ENCODE data around the gene PARP6. TPM values are rescaled to one million over a fixed set of nuclear protein-coding genes. Genes with fewer than 3 reads are reported as not detected.

PARP6 gene, protein sequence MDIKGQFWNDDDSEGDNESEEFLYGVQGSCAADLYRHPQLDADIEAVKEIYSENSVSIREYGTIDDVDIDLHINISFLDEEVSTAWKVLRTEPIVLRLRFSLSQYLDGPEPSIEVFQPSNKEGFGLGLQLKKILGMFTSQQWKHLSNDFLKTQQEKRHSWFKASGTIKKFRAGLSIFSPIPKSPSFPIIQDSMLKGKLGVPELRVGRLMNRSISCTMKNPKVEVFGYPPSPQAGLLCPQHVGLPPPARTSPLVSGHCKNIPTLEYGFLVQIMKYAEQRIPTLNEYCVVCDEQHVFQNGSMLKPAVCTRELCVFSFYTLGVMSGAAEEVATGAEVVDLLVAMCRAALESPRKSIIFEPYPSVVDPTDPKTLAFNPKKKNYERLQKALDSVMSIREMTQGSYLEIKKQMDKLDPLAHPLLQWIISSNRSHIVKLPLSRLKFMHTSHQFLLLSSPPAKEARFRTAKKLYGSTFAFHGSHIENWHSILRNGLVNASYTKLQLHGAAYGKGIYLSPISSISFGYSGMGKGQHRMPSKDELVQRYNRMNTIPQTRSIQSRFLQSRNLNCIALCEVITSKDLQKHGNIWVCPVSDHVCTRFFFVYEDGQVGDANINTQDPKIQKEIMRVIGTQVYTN
- 100 to 1,000 TPM; 109 to 112 TPM for total RNA-seq
- total RNA-seq, result 67.0 to 82.2 reads per million in 2 donors

DNA sequence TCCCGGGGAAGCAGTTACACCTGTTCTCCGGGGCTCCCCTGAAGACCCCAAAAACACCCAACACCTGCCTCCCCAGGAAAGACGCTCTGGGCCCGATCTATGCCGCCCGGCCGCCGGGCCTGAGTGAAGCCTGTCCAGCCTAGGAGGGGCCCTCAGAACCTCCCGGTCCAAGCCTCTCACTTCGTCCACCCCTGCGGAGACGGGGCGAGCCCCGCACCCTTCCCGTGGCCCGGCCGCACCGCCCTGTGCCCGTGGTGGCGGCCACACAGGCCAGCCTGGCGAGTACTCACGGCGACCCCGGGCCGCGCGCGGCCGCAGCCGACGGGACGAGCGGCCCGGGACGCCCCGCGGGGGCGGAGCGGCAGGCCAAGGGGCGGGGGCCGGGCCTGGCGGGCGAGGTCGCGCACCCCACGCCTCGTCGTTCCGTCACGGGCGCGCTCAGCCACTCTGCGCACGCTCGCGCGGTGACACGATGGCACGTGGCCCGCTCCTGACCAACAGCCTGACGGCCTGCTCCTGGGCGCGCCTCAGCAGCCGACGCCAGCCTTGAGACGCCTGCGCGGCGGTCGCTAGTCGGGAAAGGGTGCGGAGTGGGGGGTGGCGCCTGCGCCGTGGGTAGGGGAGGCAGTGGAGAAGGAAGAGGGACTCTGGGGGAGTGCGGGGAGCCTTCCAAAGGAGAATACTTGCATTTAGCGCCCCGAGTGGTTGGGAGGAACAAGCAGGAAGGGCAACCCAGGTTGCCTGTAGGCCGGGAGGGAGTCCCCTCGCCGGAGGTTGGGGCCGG, at the start of gene PARP6:
TSS of gene PARP6 (minus strand) at position 342 of the 784 bp plus-strand sequence. CDS start 5,077 bp downstream, outside the sequence.
- Mint-ChIP-seq H3K27me3 (no peaks in the 10 kb centered on the region), H3K36me3 (ENCODE audit: low read depth) (peaks cover 2% of the 10 kb centered on the region), H3K4me1 (peaks cover 37% of the 10 kb centered on the region), H3K4me3 (peak within 1 kb of the TSS; percentile 88), H3K27ac (peak within 1 kb of the TSS; percentile 94)
- H3K9me3 ChIP-seq (ENCODE audit: control insufficient read depth, low read length, poor library complexity, severe bottlenecking), result no peaks in the 10 kb centered on the region
- DNase-seq, result peak; percentile 97 to 99 (median 98)
- peak; percentile 94 for ATAC-seq

DNA sequence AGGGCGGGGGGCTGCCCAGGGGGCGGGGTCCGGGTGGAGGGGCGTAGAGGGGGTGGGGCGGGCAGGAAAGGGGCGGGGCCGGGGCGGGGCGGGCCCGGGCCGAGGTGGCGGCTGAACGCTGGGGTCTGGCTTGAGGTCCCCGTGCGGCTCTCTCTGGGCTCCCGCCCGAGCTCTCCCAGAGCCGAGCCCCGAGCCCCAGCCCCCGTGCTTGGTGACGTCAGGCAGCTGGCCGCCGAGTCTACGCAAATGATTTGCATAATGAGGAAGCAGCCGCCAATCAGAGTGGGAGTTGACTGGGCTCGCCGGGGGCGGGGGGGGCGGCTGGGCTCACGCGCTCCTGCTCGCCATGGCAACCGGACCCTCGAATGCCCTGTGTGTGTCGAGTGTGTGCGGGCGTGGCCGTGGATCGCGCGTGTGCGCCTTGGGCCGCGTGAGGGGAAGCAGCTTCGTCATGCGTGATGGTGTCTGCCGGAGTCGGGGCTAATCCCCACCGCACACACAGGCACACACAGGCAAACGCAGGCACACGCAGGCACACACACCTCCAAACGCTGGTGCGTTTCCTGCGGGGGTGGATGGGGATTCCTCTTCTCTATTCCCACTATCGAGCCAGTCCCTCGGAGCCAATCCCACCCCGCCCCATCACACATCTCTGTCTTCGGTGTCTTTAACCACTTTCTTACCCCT, 47.8 kb upstream of the PARP6 start, which contains the start of gene CELF6:
TSS of gene CELF6 (minus strand) at position 173 of the 687 bp plus-strand sequence. CDS start 283 bp downstream, outside the sequence.
- no peaks in the 10 kb centered on the region for H3K36me3 Mint-ChIP-seq (ENCODE audit: low read depth)
- DNase-seq, result peak; percentile 66 to 79 (median 66)
- H3K27me3 Mint-ChIP-seq, result no peaks in the 10 kb centered on the region
- peaks cover 15% of the 10 kb centered on the region for H3K4me1 Mint-ChIP-seq
- peak; percentile 85 for ATAC-seq
- H3K4me3 Mint-ChIP-seq, result peak within 1 kb of the TSS; percentile 87
- H3K27ac Mint-ChIP-seq, result peak within 1 kb of the TSS; percentile 84
- no peaks in the 10 kb centered on the region for H3K9me3 ChIP-seq (ENCODE audit: control insufficient read depth, low read length, poor library complexity, severe bottlenecking)

GRCh38 chr15:72319360-72319984, 47.1 kb upstream of the PARP6 start:
- Mint-ChIP-seq H3K4me3 (peak overlapping the region; percentile 70), H3K27me3 (no peaks in the 10 kb centered on the region), H3K4me1 (peaks cover 15% of the 10 kb centered on the region), H3K27ac (peak overlapping the region; percentile 84), H3K36me3 (ENCODE audit: low read depth) (no peaks in the 10 kb centered on the region)
- no peaks in the 10 kb centered on the region for H3K9me3 ChIP-seq (ENCODE audit: control insufficient read depth, low read length, poor library complexity, severe bottlenecking)
- DNase-seq (peak in 2 of 3 donors; percentile 39 to 53), ATAC-seq (peak; percentile 38)

- Mint-ChIP-seq H3K4me1 (peaks cover 17% of the 10 kb centered on the region), H3K27me3 (no peaks in the 10 kb centered on the region), H3K4me3 (peak overlapping the region; percentile 70), H3K36me3 (ENCODE audit: low read depth) (no peaks in the 10 kb centered on the region), H3K27ac (peak overlapping the region; percentile 84)
- DNase-seq, result no peak
- no peak for ATAC-seq
- no peaks in the 10 kb centered on the region for H3K9me3 ChIP-seq (ENCODE audit: control insufficient read depth, low read length, poor library complexity, severe bottlenecking)
Observed at GRCh38 chr15:72318408-72318942, 46.1 kb upstream of the PARP6 start.

DNA sequence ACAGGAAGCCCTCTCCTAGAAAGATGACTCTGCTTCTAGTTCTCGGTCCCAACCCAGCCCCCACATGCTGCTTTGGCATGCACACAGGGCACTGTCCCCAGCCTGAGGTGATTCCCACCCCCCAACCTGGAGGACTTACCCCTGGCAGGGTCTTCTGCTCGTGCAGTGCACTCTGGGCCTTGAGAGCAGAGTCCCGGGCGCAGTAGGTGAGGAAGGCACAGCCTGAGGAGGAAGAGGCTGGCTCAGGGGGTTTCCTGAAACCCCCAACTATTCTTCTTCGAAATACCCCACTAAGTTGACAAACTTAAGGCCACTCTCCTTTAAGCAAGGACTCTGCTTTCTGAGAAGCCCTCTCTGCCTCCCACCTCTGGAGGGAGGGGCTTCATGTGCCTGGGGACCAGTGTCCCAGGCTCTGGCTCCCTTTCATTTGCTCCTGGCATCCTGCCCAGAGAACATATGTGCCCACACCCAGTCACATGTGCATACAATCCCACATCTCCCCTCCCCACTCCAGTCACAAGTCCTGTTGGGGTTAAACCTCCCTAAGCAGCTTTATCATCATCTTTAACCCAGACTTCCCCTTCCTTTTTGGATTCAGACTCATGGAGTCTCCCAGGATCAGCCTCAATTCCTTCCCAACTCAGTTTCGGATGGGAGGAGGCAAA, 43.5 kb upstream of the PARP6 start:
- H3K27ac Mint-ChIP-seq, result no peak overlapping the region
- no peak for DNase-seq
- H3K36me3 Mint-ChIP-seq (ENCODE audit: low read depth), result no peaks in the 10 kb centered on the region
- H3K27me3 Mint-ChIP-seq, result no peaks in the 10 kb centered on the region
- no peak for ATAC-seq
- H3K4me3 Mint-ChIP-seq, result no peak overlapping the region
- peaks cover 20% of the 10 kb centered on the region for H3K4me1 Mint-ChIP-seq
- no peaks in the 10 kb centered on the region for H3K9me3 ChIP-seq (ENCODE audit: control insufficient read depth, low read length, poor library complexity, severe bottlenecking)

- no peak for ATAC-seq
- H3K4me3 Mint-ChIP-seq, result no peak overlapping the region
- no peaks in the 10 kb centered on the region for H3K9me3 ChIP-seq (ENCODE audit: control insufficient read depth, low read length, poor library complexity, severe bottlenecking)
- no peaks in the 10 kb centered on the region for H3K27me3 Mint-ChIP-seq
- no peak for DNase-seq
- peaks cover 17% of the 10 kb centered on the region for H3K4me1 Mint-ChIP-seq
- H3K27ac Mint-ChIP-seq, result peak overlapping the region; percentile 60
- no peaks in the 10 kb centered on the region for H3K36me3 Mint-ChIP-seq (ENCODE audit: low read depth)
Observed at GRCh38 chr15:72313881-72314280, 41.5 kb upstream of the PARP6 start.

- ATAC-seq (no peak), DNase-seq (no peak)
- H3K9me3 ChIP-seq (ENCODE audit: control insufficient read depth, low read length, poor library complexity, severe bottlenecking), result no peaks in the 10 kb centered on the region
- Mint-ChIP-seq H3K27me3 (no peaks in the 10 kb centered on the region), H3K27ac (peak overlapping the region; percentile 60), H3K4me1 (peaks cover 12% of the 10 kb centered on the region), H3K36me3 (ENCODE audit: low read depth) (no peaks in the 10 kb centered on the region), H3K4me3 (no peak overlapping the region)
Observed at GRCh38 chr15:72313448-72313840, 41.1 kb upstream of the PARP6 start.

- ATAC-seq (peak; percentile 95), DNase-seq (peak; percentile 25 to 41 (median 32))
- no peaks in the 10 kb centered on the region for H3K36me3 Mint-ChIP-seq (ENCODE audit: low read depth)
- peaks cover 12% of the 10 kb centered on the region for H3K4me1 Mint-ChIP-seq
- H3K27ac Mint-ChIP-seq, result peak overlapping the region; percentile 60
- H3K4me3 Mint-ChIP-seq, result no peak overlapping the region
- no peaks in the 10 kb centered on the region for H3K9me3 ChIP-seq (ENCODE audit: control insufficient read depth, low read length, poor library complexity, severe bottlenecking)
- no peaks in the 10 kb centered on the region for H3K27me3 Mint-ChIP-seq
Observed at GRCh38 chr15:72312605-72313447, 40.5 kb upstream of the PARP6 start.

GRCh38 chr15:72307026-72307425, 34.7 kb upstream of the PARP6 start:
- Mint-ChIP-seq H3K27ac (peak overlapping the region; percentile 91), H3K4me3 (peak overlapping the region; percentile 61), H3K4me1 (peaks cover 20% of the 10 kb centered on the region), H3K27me3 (no peaks in the 10 kb centered on the region), H3K36me3 (ENCODE audit: low read depth) (peaks cover 3% of the 10 kb centered on the region)
- ATAC-seq (no peak), DNase-seq (no peak)
- no peaks in the 10 kb centered on the region for H3K9me3 ChIP-seq (ENCODE audit: control insufficient read depth, low read length, poor library complexity, severe bottlenecking)

DNA sequence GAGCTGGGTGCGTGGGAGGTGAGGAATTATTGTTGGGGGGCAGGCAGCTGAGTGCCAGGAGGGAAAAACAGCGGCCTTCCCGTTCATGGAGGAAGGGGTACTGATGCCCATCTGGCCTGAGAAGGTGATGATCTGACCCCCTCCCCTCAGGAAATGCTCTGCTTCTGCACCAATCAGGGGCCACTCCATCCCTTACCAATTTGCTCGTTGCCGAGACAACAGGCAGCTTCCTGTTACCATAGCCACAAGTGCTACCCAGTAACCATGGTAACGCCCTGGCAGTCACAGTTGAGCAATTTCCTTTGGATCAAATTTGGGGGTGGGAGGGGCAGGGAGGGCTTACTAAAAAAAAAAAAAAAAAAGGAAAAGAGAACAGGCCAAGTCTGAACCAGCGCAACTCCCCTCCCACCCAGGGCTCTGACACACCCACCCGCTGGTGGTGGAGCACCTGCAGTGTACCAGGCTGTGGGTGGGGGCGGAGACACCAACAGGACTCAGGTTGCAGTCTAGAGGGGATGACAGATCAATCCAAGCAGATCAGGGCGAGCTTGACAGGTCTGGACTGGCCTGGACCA, 33.9 kb upstream of the PARP6 start:
- H3K27me3 Mint-ChIP-seq, result no peaks in the 10 kb centered on the region
- peaks cover 3% of the 10 kb centered on the region for H3K36me3 Mint-ChIP-seq (ENCODE audit: low read depth)
- H3K4me3 Mint-ChIP-seq, result peak overlapping the region; percentile 61
- peaks cover 20% of the 10 kb centered on the region for H3K4me1 Mint-ChIP-seq
- H3K9me3 ChIP-seq (ENCODE audit: control insufficient read depth, low read length, poor library complexity, severe bottlenecking), result no peaks in the 10 kb centered on the region
- peak in 2 of 3 donors; percentile 29 to 38 for DNase-seq
- H3K27ac Mint-ChIP-seq, result peak overlapping the region; percentile 91
- peak; percentile 88 for ATAC-seq

DNA sequence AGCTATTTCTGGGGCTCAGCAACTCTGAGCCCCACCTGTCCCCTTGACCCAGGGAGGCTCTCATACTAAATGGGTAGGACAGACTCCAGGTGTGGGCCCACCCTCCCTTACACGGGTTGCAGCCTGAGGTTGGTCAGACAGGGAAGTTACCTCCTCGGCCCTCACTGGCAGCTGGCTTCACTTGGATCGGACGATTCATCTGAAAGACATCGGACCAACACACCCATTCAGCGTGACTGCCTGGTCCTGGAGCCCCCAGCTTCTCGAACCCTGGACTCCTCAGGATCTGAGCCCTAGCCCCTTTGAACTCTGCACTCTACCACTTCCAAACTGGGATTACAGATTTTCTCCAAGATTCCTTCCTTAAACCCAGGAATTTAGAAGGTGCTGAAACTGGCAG, 32.2 kb upstream of the PARP6 start:
- ATAC-seq, result no peak
- no peaks in the 10 kb centered on the region for H3K27me3 Mint-ChIP-seq
- H3K4me1 Mint-ChIP-seq, result peaks cover 18% of the 10 kb centered on the region

More for the DNA sequence above, 32.2 kb upstream of the PARP6 start:
- Mint-ChIP-seq H3K4me3 (no peak overlapping the region), H3K27ac (peak overlapping the region; percentile 8), H3K36me3 (ENCODE audit: low read depth) (peaks cover 3% of the 10 kb centered on the region)
- no peak for DNase-seq
- H3K9me3 ChIP-seq (ENCODE audit: control insufficient read depth, low read length, poor library complexity, severe bottlenecking), result no peaks in the 10 kb centered on the region
